Measurements from ENCODE around the gene ASNS.
"Not testable (repeated sequence)": the region's sequence is repeated elsewhere in the genome, so short reads cannot be mapped to it uniquely, and the experiment has no call there.

ASNS gene

DNA sequence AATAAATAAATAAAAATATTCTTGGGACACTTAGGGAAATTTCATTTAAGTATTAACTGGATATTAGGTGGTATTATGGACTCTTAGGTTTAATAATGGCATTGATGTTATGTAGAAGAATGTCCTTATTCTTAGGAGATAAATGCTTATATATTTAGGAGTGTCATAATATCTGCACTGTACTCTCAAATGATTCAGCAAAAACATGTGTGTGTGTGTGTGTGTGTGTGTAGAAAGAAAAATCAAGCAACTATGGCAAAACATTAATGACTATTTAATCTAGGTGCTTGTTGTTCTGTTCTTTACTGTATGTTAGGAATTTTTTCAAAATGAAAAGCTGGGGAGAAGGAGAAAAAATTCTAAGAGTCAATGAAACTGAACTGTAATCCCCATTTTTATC, 3.9 kb downstream of the ASNS start:
- Histone ChIP-seq H3K36me3 (ENCODE audit: control insufficient read depth, insufficient read depth, low read length, severe bottlenecking) (peaks cover 32% of the 10 kb centered on the region), H3K4me1 (ENCODE audit: control insufficient read depth, insufficient read depth, low read length) (peaks cover 5% of the 10 kb centered on the region)
- no peak for DNase-seq (ENCODE audit: low read depth)

DNA sequence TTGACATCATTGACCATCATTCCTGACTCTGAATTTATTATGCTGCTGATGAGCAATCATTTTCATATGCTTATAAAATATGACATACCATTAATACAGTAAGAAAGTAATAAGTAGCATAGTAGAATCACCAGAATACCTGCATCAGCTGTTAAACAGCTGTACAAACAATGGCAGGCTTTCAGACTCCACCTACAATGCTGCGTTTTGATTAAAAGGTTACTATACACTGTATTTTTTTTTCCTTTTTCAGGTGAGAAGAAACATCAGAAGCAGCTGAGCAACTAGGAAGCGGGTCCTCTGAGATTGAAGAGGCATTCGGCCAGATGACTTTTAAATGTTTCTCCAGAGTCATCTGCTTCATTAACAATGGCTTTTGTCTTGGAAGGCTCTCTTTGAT, 7.1 kb downstream of the ASNS start:
- no peaks in the 10 kb centered on the region for H3K4me1 ChIP-seq (ENCODE audit: control insufficient read depth, insufficient read depth, low read length)
- no peak for DNase-seq (ENCODE audit: low read depth)
- H3K4me3 ChIP-seq (ENCODE audit: low read length) = no peak overlapping the region
- H3K27me3 ChIP-seq (replicated peaks; ENCODE audit: control insufficient read depth, insufficient read depth, low read length) = no peaks in the 10 kb centered on the region
- H3K9me3 ChIP-seq (ENCODE audit: control insufficient read depth, low read length) = no peaks in the 10 kb centered on the region
- no peak overlapping the region for H3K9ac ChIP-seq (ENCODE audit: low read length)
- peaks cover 42% of the 10 kb centered on the region for H3K36me3 ChIP-seq (ENCODE audit: control insufficient read depth, insufficient read depth, low read length, severe bottlenecking)

More for the DNA sequence above, 3.9 kb downstream of the ASNS start:
- Histone ChIP-seq H3K9ac (ENCODE audit: low read length) (no peak overlapping the region), H3K4me3 (ENCODE audit: low read length) (no peak overlapping the region), H3K27me3 (replicated peaks; ENCODE audit: control insufficient read depth, insufficient read depth, low read length) (no peaks in the 10 kb centered on the region), H3K9me3 (ENCODE audit: control insufficient read depth, low read length) (no peaks in the 10 kb centered on the region)

DNA sequence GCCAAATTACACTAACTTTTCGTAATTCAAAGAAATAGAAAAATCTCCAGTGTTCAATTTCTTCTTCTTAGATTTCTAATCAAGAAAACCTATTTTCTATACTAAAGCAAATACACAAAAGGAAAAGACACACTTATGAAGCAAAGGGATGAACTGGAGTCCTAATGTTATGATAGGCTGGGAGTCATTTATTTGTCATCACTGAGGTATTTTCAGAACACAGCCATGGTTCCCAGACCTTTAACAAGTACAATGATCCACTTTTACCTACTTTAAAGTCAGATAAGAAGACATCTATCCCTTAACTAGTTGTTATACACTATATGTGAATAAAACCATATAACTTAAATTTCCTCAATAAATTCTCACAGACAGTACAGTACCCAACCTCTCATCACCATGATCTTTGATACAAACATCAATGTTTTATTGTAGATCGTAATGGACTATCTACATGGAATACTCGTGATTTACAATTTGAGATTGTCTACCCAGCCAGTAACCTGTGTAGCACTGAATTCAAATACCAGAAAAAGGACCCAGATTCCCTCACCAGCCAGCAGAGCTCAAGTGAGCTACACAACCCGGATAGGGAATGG, 12.5 kb downstream of the ASNS start:
- Histone ChIP-seq H3K27me3 (replicated peaks; ENCODE audit: control insufficient read depth, insufficient read depth, low read length) (no peaks in the 10 kb centered on the region), H3K36me3 (ENCODE audit: control insufficient read depth, insufficient read depth, low read length, severe bottlenecking) (peaks cover 58% of the 10 kb centered on the region), H3K4me1 (ENCODE audit: control insufficient read depth, insufficient read depth, low read length) (no peaks in the 10 kb centered on the region), H3K4me3 (ENCODE audit: low read length) (no peak overlapping the region), H3K9ac (ENCODE audit: low read length) (no peak overlapping the region), H3K9me3 (ENCODE audit: control insufficient read depth, low read length) (no peaks in the 10 kb centered on the region)
- no peak for DNase-seq (ENCODE audit: low read depth)

DNA sequence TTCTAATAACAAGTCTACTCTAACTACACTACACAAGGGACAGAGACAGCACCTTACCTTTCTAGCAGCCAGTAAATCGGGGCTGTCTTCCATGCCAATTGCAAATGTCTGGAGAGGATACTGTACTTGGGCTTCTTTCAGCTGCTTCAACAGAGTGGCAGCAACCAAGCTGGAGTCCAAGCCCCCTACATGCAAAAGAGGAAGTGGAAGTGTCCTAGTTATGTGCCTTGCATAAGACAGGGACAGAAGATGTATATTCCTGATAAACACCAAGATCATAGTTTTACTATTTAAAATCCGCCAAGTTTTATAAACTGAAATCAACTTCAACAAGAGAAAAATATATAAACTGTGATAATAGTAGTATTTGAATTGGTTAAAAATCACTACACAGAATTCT, 14.0 kb downstream of the ASNS start:
- Histone ChIP-seq H3K4me1 (ENCODE audit: control insufficient read depth, insufficient read depth, low read length) (no peaks in the 10 kb centered on the region), H3K36me3 (ENCODE audit: control insufficient read depth, insufficient read depth, low read length, severe bottlenecking) (peaks cover 67% of the 10 kb centered on the region), H3K27me3 (replicated peaks; ENCODE audit: control insufficient read depth, insufficient read depth, low read length) (no peaks in the 10 kb centered on the region), H3K4me3 (ENCODE audit: low read length) (no peak overlapping the region), H3K9me3 (ENCODE audit: control insufficient read depth, low read length) (no peaks in the 10 kb centered on the region), H3K9ac (ENCODE audit: low read length) (no peak overlapping the region)
- no peak for DNase-seq (ENCODE audit: low read depth)

DNA sequence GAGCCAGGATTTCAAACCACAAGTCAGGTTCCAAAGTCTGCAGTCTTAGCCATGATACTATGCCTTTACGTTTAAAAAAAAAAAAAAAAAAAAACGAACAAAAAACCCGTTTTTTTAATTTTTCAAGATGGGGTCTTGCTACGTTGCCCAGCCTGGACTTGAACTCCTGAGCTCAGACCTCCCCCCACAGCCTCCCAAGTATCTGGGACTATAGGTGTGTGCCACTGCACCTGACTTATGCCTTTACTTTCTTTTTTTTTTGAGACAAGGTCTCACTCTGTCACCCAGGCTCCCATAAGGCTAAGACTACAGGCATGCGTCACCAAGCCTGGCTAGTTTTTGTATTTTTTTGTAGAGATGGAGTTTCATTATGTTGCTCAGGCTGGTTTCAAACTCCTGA, 14.7 kb downstream of the ASNS start:
- H3K36me3 ChIP-seq (ENCODE audit: control insufficient read depth, insufficient read depth, low read length, severe bottlenecking) = peaks cover 73% of the 10 kb centered on the region
- no peaks in the 10 kb centered on the region for H3K9me3 ChIP-seq (ENCODE audit: control insufficient read depth, low read length)
- H3K9ac ChIP-seq (ENCODE audit: low read length) = no peak overlapping the region
- no peaks in the 10 kb centered on the region for H3K27me3 ChIP-seq (replicated peaks; ENCODE audit: control insufficient read depth, insufficient read depth, low read length)
- H3K4me3 ChIP-seq (ENCODE audit: low read length) = no peak overlapping the region
- DNase-seq (ENCODE audit: low read depth) = no peak
- H3K4me1 ChIP-seq (ENCODE audit: control insufficient read depth, insufficient read depth, low read length) = no peaks in the 10 kb centered on the region

DNA sequence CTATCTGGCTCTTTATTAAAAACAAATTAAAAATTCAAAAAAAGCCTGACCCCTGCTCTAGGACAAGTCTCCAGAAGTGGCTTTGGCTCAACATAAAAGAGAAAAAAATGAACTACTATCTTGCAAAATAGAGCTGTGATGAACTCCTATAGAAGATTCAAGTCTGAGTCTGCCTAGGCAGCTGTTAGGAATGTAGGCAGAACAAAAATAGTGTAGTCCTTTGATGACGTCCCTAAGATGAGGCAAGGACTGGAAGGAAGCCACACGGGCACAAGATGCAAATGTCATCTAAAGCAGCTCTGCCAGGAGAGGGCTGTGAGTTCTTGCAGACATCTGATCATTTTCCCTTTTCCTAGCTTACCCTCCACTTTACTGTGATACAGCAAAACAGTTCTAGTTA, 20.5 kb downstream of the ASNS start:
- no peaks in the 10 kb centered on the region for H3K27me3 ChIP-seq (replicated peaks; ENCODE audit: control insufficient read depth, insufficient read depth, low read length)

DNA sequence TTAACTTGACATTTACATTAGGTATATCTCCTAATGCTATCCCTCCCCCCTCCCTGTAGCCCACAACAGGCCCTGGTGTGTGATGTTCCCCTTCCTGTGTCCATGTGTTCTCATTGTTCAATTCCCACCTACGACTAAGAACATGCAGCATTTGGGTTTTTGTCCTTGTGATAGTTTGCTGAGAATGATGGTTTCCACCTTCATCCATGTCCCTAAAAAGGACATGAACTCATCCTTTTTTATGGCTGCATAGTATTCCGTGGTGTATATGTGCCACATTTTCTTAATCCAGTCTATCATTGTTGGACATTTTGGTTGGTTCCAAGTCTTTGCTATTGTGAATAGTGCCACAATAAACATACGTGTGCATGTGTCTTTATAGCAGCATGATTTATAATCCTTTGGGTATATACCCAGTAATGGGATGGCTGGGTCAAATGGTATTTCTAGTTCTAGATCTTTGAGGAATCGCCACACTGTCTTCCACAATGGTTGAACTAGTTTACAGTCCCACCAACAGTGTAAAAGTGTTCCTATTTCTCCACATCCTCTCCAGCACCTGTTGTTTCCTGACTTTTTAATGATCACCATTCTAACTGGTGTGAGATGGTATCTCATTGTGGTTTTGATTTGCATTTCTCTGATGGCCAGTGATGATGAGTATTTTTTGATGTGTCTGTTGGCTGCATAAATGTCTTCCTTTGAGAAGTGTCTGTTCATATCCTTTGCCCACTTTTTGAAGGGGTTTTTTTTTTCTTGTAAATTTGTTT, 21.8 kb downstream of the ASNS start:
- not testable (repeated sequence) for DNase-seq (ENCODE audit: low read depth); H3K9ac ChIP-seq (ENCODE audit: low read length); H3K4me1 ChIP-seq (ENCODE audit: control insufficient read depth, insufficient read depth, low read length); H3K4me3 ChIP-seq (ENCODE audit: low read length); H3K27me3 ChIP-seq (replicated peaks; ENCODE audit: control insufficient read depth, insufficient read depth, low read length); H3K9me3 ChIP-seq (ENCODE audit: control insufficient read depth, low read length)
- peaks cover 35% of the 10 kb centered on the region for H3K36me3 ChIP-seq (ENCODE audit: control insufficient read depth, insufficient read depth, low read length, severe bottlenecking)

More for the DNA sequence above, 20.5 kb downstream of the ASNS start:
- Histone ChIP-seq H3K4me1 (ENCODE audit: control insufficient read depth, insufficient read depth, low read length) (peaks cover 5% of the 10 kb centered on the region), H3K36me3 (ENCODE audit: control insufficient read depth, insufficient read depth, low read length, severe bottlenecking) (peaks cover 47% of the 10 kb centered on the region), H3K9ac (ENCODE audit: low read length) (no peak overlapping the region), H3K4me3 (ENCODE audit: low read length) (no peak overlapping the region), H3K9me3 (ENCODE audit: control insufficient read depth, low read length) (no peaks in the 10 kb centered on the region)
- peak; percentile 58 for DNase-seq (ENCODE audit: low read depth)

DNA sequence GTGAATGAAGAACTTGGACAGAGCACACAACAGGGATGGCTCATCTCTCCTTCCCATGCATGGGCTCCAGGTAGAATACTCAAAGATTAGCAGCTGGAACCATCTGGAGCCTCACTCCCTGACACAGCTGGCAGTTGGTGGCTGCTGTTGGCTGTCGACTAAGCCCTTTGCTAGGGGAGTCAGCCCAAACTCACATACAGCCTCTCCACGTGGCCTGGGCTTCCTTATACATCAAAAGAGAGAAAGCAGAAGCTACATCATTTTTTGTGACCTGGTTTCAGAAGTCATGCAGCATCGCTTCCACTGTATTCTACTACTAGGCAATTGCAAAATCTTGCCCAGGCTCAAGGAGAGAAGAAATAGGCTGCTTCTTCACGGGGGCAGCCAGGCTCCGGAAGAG, 24.4 kb downstream of the ASNS start:
- H3K36me3 ChIP-seq (ENCODE audit: control insufficient read depth, insufficient read depth, low read length, severe bottlenecking) = peaks cover 9% of the 10 kb centered on the region
- DNase-seq (ENCODE audit: low read depth) = no peak
- H3K4me3 ChIP-seq (ENCODE audit: low read length) = no peak overlapping the region
- H3K27me3 ChIP-seq (replicated peaks; ENCODE audit: control insufficient read depth, insufficient read depth, low read length) = no peaks in the 10 kb centered on the region
- no peak overlapping the region for H3K9ac ChIP-seq (ENCODE audit: low read length)
- H3K4me1 ChIP-seq (ENCODE audit: control insufficient read depth, insufficient read depth, low read length) = peaks cover 5% of the 10 kb centered on the region
- H3K9me3 ChIP-seq (ENCODE audit: control insufficient read depth, low read length) = no peaks in the 10 kb centered on the region

DNA sequence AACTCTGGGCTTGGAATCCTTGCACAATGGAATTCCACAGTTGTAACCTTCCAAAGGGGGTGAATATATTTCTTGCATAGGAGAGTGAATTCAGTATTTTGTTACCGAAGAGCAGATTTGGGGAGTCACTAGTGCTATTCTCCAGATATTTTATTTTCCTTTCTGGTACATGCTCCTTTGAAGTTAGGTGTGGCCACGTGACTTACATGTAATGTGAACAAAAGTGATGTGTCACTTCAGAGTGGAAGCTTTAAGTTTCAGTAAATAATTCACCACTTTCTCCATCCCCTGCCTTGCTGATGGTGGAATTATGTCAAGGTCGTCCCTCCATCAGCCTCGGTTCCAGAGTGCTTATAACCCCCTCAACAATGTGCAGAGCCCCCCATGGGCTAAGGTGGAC, 25.3 kb downstream of the ASNS start:
- Histone ChIP-seq H3K4me3 (ENCODE audit: low read length) (no peak overlapping the region), H3K27me3 (replicated peaks; ENCODE audit: control insufficient read depth, insufficient read depth, low read length) (no peaks in the 10 kb centered on the region), H3K9ac (ENCODE audit: low read length) (no peak overlapping the region), H3K4me1 (ENCODE audit: control insufficient read depth, insufficient read depth, low read length) (peaks cover 5% of the 10 kb centered on the region), H3K9me3 (ENCODE audit: control insufficient read depth, low read length) (no peaks in the 10 kb centered on the region), H3K36me3 (ENCODE audit: control insufficient read depth, insufficient read depth, low read length, severe bottlenecking) (peaks cover under 1% of the 10 kb centered on the region)
- no peak for DNase-seq (ENCODE audit: low read depth)

DNA sequence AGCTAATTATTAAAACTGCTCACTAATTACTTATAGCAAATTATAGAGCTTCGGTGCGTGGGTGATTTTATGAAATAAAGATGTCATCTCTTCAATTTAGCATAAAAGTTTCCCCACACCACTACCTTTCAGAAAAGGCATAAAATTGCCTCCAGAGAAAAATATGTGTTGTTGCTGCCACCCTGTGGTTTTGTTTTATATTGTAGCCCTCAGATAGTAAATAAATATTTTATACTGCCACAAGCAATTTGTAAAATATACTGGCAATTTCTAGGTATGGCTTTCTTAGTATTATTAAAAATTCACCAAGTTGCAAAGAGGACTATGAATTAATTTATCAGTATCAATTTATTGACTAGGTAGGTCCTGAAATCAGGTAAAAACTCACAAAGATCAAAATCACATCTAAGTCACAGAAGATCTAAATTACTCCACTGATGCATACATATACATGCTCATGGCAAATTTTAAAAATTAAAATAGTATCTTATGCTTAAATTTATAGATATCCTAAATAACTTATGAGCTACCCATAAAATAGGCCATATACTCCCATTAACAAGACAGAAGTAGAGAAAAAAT, 26.5 kb downstream of the ASNS start:
- H3K27me3 ChIP-seq (replicated peaks; ENCODE audit: control insufficient read depth, insufficient read depth, low read length) = no peaks in the 10 kb centered on the region
- DNase-seq (ENCODE audit: low read depth) = peak; percentile 73
- H3K9ac ChIP-seq (ENCODE audit: low read length) = no peak overlapping the region
- H3K9me3 ChIP-seq (ENCODE audit: control insufficient read depth, low read length) = no peaks in the 10 kb centered on the region
- no peaks in the 10 kb centered on the region for H3K4me1 ChIP-seq (ENCODE audit: control insufficient read depth, insufficient read depth, low read length)
- no peaks in the 10 kb centered on the region for H3K36me3 ChIP-seq (ENCODE audit: control insufficient read depth, insufficient read depth, low read length, severe bottlenecking)
- H3K4me3 ChIP-seq (ENCODE audit: low read length) = no peak overlapping the region

DNA sequence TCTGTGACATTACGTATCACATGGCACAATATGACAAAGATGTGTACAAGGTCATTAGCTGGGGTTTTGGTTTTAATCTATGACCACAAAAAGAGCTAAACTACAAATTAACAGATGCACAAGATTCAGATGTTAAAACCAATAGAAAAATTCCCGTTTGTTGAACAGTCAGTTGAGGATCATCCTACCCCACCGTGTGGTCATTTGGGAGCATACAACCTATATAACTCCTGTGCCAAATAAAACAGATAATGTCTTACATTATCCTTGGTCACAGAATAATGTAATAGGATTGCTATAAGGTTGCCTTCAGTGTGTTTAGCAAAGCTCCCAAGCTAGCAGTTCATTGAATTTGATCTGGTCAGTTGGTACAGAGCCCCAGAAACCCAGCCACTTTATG, 28.2 kb downstream of the ASNS start:
- peak; percentile 15 for DNase-seq (ENCODE audit: low read depth)
- H3K36me3 ChIP-seq (ENCODE audit: control insufficient read depth, insufficient read depth, low read length, severe bottlenecking) = no peaks in the 10 kb centered on the region

More for the DNA sequence above, 28.2 kb downstream of the ASNS start:
- Histone ChIP-seq H3K27me3 (replicated peaks; ENCODE audit: control insufficient read depth, insufficient read depth, low read length) (peaks cover 14% of the 10 kb centered on the region), H3K4me3 (ENCODE audit: low read length) (no peak overlapping the region), H3K4me1 (ENCODE audit: control insufficient read depth, insufficient read depth, low read length) (no peaks in the 10 kb centered on the region), H3K9me3 (ENCODE audit: control insufficient read depth, low read length) (no peaks in the 10 kb centered on the region), H3K9ac (ENCODE audit: low read length) (no peak overlapping the region)
